Calu3 (cell line): ENCODE results near the gene EIF2AK3. TPM values are rescaled to one million over a fixed set of nuclear protein-coding genes. Genes with fewer than 3 reads are reported as not detected.

Source experiments
- BruUV-seq: library from RNA; stranded (reverse); fragments of 400-500 nt; replicated peaks from 2 replicates; lab custom pipeline; 2021; lab: Mats Ljungman, UMichigan
- CTCF ChIA-PET: fragments of 300-600 bp; sonication (Branson Sonifier 250); formaldehyde crosslinking; loops from one replicate; lab custom pipeline; 2022; ENCODE audit warnings: antibody characterized with exemption; lab: Charles Lee
- DNase-seq: peaks from one replicate; pipeline ENCODE4 v3.0.0; 2022
- H3K27ac Mint-ChIP-seq: one replicate; pipeline ENCODE4 v1.8.0; 2022; ENCODE audit warnings: mixed read lengths; ENCODE audit not compliant: unreplicated experiment
- H3K27me3 Mint-ChIP-seq: one replicate; pipeline ENCODE4 v1.8.0; 2022; ENCODE audit warnings: mixed read lengths; ENCODE audit not compliant: unreplicated experiment
- H3K36me3 Mint-ChIP-seq: one replicate; pipeline ENCODE4 v1.8.0; 2022; ENCODE audit warnings: mild to moderate bottlenecking, moderate library complexity, mixed read lengths; ENCODE audit not compliant: insufficient read depth, unreplicated experiment
- H3K4me1 Mint-ChIP-seq: one replicate; pipeline ENCODE4 v1.8.0; 2022; ENCODE audit warnings: mild to moderate bottlenecking, low read depth, mixed read lengths; ENCODE audit not compliant: unreplicated experiment
- H3K4me3 Mint-ChIP-seq: one replicate; pipeline ENCODE4 v1.8.0; 2022; ENCODE audit warnings: mild to moderate bottlenecking, low read depth, moderate library complexity, mixed read lengths; ENCODE audit not compliant: unreplicated experiment
- H3K9me3 Mint-ChIP-seq: one replicate; pipeline ENCODE4 v1.8.0; 2022; ENCODE audit warnings: low read depth, mixed read lengths; ENCODE audit not compliant: unreplicated experiment
- intact Hi-C: fragments of 100-400 bp; cut with micrococcal nuclease; formaldehyde crosslinking; loops from one replicate; pipeline ENCODE4 v1.10.0; 2022; ENCODE audit not compliant: unreplicated experiment
- total RNA-seq: library from RNA; stranded (reverse); gene quantifications from 2 replicates; pipeline ENCODE4 v1.2.3, GENCODE V29; 2022
- TF ChIP-seq, protein P1 (sequence below): fragments of 200-600 bp; IDR thresholded peaks from one replicate; pipeline ENCODE4 v1.8.0; 2022; ENCODE audit warnings: antibody characterized with exemption; ENCODE audit not compliant: unreplicated experiment

EIF2AK3 gene
- total RNA-seq, 1 experiment from 2014 or later: 17.4 TPM

DNA sequence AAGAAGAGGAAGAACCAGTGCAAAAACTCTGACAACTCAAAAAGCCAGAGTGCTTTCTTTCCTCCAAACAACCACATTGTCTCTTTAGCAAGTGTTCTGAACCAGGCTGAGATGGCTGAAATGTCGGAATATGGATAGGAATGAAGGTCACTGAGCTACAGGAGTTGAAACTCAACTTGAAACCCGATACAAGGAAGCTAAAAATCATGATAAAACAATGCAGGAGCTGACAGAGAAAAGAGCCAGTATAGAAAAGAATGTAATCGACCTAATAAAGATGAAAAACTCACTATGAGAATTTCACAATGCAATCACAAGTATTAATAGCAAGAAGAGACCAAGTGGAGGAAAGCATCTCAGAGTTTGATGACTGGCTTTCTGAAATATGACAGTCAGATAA, 15.0 kb upstream of the EIF2AK3 start:
- intact Hi-C loops: no loop called here
- TF ChIP-seq, protein P1, sequence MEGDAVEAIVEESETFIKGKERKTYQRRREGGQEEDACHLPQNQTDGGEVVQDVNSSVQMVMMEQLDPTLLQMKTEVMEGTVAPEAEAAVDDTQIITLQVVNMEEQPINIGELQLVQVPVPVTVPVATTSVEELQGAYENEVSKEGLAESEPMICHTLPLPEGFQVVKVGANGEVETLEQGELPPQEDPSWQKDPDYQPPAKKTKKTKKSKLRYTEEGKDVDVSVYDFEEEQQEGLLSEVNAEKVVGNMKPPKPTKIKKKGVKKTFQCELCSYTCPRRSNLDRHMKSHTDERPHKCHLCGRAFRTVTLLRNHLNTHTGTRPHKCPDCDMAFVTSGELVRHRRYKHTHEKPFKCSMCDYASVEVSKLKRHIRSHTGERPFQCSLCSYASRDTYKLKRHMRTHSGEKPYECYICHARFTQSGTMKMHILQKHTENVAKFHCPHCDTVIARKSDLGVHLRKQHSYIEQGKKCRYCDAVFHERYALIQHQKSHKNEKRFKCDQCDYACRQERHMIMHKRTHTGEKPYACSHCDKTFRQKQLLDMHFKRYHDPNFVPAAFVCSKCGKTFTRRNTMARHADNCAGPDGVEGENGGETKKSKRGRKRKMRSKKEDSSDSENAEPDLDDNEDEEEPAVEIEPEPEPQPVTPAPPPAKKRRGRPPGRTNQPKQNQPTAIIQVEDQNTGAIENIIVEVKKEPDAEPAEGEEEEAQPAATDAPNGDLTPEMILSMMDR: no peak
- no TSS peak for BruUV-seq
- H3K36me3 Mint-ChIP-seq: no peaks in the 10 kb centered on the region
- no peak for DNase-seq
- peak overlapping the region; percentile 2 for H3K27ac Mint-ChIP-seq
- CTCF ChIA-PET: no interaction called here
- no peak overlapping the region for H3K4me3 Mint-ChIP-seq
- peaks cover 20% of the 10 kb centered on the region for H3K4me1 Mint-ChIP-seq
- no peaks in the 10 kb centered on the region for H3K27me3 Mint-ChIP-seq
- H3K9me3 Mint-ChIP-seq: peaks cover 4% of the 10 kb centered on the region

DNA sequence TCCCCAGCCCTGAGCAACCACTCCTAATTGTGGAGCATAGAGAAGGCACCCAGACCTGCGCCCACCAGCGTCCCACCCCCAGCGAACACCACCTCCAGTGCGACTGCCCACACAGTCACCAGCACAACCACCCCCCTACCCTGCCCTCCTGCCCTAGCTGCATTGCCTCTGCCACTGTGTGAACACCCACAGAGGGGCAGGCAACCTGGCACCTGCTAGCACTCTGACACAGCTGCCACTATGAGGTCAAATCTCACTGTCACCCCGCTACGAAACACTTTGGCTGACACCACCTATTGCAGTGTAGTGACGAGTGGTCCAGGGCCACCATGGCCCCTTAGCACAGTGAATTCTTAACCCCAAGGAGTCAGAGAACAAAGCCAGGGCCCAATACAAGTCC, 14.1 kb upstream of the EIF2AK3 start:
- intact Hi-C loops: no loop called here
- H3K27ac Mint-ChIP-seq: no peak overlapping the region

DNA sequence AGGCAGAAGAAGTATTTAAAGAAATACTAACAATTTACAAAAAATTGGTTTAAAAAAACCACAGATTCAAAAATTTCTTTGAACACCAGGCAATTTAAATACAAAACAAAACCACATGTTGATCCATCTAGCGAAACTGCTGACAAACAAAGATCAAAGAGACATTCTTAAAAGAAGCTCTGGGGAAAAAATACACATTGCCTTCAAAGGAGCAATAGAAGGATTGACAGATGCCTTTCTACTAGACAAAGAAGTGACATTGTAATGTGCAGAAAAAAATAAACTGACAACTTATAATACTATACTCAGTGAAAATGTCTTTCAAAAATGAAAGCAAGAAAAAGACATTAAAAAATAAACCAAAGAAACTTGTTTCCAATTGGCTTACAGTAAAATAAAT, 12.6 kb upstream of the EIF2AK3 start:
- intact Hi-C loops: no loop called here

More for the DNA sequence above, 14.1 kb upstream of the EIF2AK3 start:
- TF ChIP-seq, protein P1: no peak
- Mint-ChIP-seq H3K9me3 (peaks cover 4% of the 10 kb centered on the region), H3K4me3 (no peak overlapping the region), H3K27me3 (no peaks in the 10 kb centered on the region), H3K36me3 (no peaks in the 10 kb centered on the region), H3K4me1 (peaks cover 20% of the 10 kb centered on the region)
- DNase-seq: no peak
- CTCF ChIA-PET: no interaction called here
- BruUV-seq: no TSS peak

DNA sequence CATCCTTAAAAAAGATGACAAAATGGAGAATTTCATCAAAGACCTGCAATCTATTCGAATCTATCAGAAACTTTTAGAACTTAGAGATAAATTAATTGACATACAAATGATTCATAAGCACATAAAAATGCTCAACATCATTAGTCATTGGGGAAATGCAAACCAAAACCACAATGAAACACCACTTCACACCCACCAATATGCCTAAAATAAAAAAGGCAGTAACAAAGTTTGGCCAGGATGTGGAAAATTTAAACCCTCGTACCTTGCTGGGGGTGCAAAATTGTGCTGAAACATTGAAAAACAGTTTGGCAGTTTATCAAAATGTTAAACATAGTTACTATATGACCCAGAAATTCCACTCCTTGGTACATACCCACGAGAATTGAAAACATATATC, 11.5 kb upstream of the EIF2AK3 start:
- no peak for DNase-seq
- BruUV-seq: no TSS peak
- TF ChIP-seq, protein P1: no peak
- no peak overlapping the region for H3K27ac Mint-ChIP-seq
- intact Hi-C loops: no loop called here
- H3K4me1 Mint-ChIP-seq: peaks cover 20% of the 10 kb centered on the region
- CTCF ChIA-PET: no interaction called here
- H3K36me3 Mint-ChIP-seq: no peaks in the 10 kb centered on the region
- H3K4me3 Mint-ChIP-seq: no peak overlapping the region
- H3K9me3 Mint-ChIP-seq: peaks cover 4% of the 10 kb centered on the region
- no peaks in the 10 kb centered on the region for H3K27me3 Mint-ChIP-seq

More for the DNA sequence above, 12.6 kb upstream of the EIF2AK3 start:
- TF ChIP-seq, protein P1: no peak
- Mint-ChIP-seq H3K4me1 (peaks cover 20% of the 10 kb centered on the region), H3K4me3 (no peak overlapping the region), H3K27ac (no peak overlapping the region), H3K27me3 (no peaks in the 10 kb centered on the region), H3K36me3 (no peaks in the 10 kb centered on the region), H3K9me3 (peaks cover 4% of the 10 kb centered on the region)
- BruUV-seq: no TSS peak
- no peak for DNase-seq
- CTCF ChIA-PET: no interaction called here
